HepG2 (cell line): ENCODE results near the gene SDC3. TPM values are rescaled to one million over a fixed set of nuclear protein-coding genes. Genes with fewer than 3 reads are reported as not detected.

ENCODE experiments used
- ADNP ChIP-seq: sonication (generic); formaldehyde crosslinking; IDR thresholded peaks from 2 replicates; pipeline ENCODE4 v1.4.0; 2020; ENCODE audit warnings: missing genetic modification reagents
- CAMTA2 ChIP-seq: sonication (generic); formaldehyde crosslinking; IDR thresholded peaks from 2 replicates; pipeline ENCODE4 v1.4.0; 2020; ENCODE audit warnings: mild to moderate bottlenecking, missing genetic modification reagents, borderline replicate concordance
- CHD4 ChIP-seq: fragments of 200-600 bp; sonication (generic); IDR thresholded peaks from 2 replicates; pipeline ENCODE4 v1.7.0; 2017; ENCODE audit warnings: mild to moderate bottlenecking, low read length, borderline replicate concordance
- CREB1 ChIP-seq, 2 experiments: fragments of 450-650 bp in 1 of 2; IDR thresholded peaks; 2 replicates each; pipeline ENCODE4 v1.6.1; 2016 to 2017; ENCODE audit warnings: control low read depth in 1 of 2, mild to moderate bottlenecking in 1 of 2, missing compliant biosample characterization in 1 of 2, missing genetic modification characterization in 1 of 2
- DMAP1 ChIP-seq: IDR thresholded peaks from 2 replicates; pipeline ENCODE4 v1.6.1; 2016
- ELF1 ChIP-seq: sonication (generic); formaldehyde crosslinking; IDR thresholded peaks from 2 replicates; pipeline ENCODE4 v1.4.0; 2020; ENCODE audit warnings: missing genetic modification reagents
- FOXJ3 ChIP-seq: sonication (generic); formaldehyde crosslinking; IDR thresholded peaks from 2 replicates; pipeline ENCODE4 v1.4.0; 2020; ENCODE audit warnings: missing genetic modification reagents, mild to moderate bottlenecking, borderline replicate concordance
- MIER3 ChIP-seq: IDR thresholded peaks from 2 replicates; pipeline ENCODE4 v1.6.1; 2016; ENCODE audit warnings: missing compliant biosample characterization, borderline replicate concordance
- PCBP1 ChIP-seq: fragments of 200-400 bp; formaldehyde crosslinking; IDR thresholded peaks from 2 replicates; pipeline ENCODE4 v1.6.1; 2017; ENCODE audit warnings: mild to moderate bottlenecking, low read depth, low read length, borderline replicate concordance
- POGZ ChIP-seq: sonication (generic); formaldehyde crosslinking; IDR thresholded peaks from 2 replicates; pipeline ENCODE4 v1.4.0; 2020; ENCODE audit warnings: mild to moderate bottlenecking, missing genetic modification reagents
- POLR2AphosphoS5 ChIP-seq: IDR thresholded peaks from 2 replicates; pipeline ENCODE4 v1.6.1; 2012; ENCODE audit warnings: low read depth, low read length
- SAP130 ChIP-seq: IDR thresholded peaks from 2 replicates; pipeline ENCODE4 v1.6.1; 2016; ENCODE audit warnings: low read depth
- TAF15 ChIP-seq: fragments of 200-400 bp; formaldehyde crosslinking; IDR thresholded peaks from one replicate; pipeline ENCODE4 v1.6.1; 2018; ENCODE audit warnings: mild to moderate bottlenecking, low read depth, low read length; ENCODE audit not compliant: poor library complexity, severe bottlenecking
- ZFX ChIP-seq: sonication (generic); formaldehyde crosslinking; IDR thresholded peaks from 2 replicates; pipeline ENCODE4 v1.4.0; 2020; ENCODE audit warnings: mild to moderate bottlenecking, low read depth, missing genetic modification reagents, moderate library complexity
- ZNF235 ChIP-seq: sonication (generic); formaldehyde crosslinking; IDR thresholded peaks from 2 replicates; pipeline ENCODE4 v1.8.1; 2023; ENCODE audit warnings: mild to moderate bottlenecking, missing genetic modification reagents, borderline replicate concordance
- ZNF317 ChIP-seq: sonication (generic); formaldehyde crosslinking; IDR thresholded peaks from 2 replicates; pipeline ENCODE4 v1.5.0; 2020; ENCODE audit warnings: mild to moderate bottlenecking, missing genetic modification reagents
- ZNF354B ChIP-seq: sonication (generic); formaldehyde crosslinking; IDR thresholded peaks from 2 replicates; pipeline ENCODE4 v1.8.0; 2022; ENCODE audit warnings: mild to moderate bottlenecking, missing genetic modification reagents
- ZNF629 ChIP-seq: sonication (generic); formaldehyde crosslinking; conservative IDR thresholded peaks from 2 replicates; pipeline ENCODE4 v1.5.0; 2020; ENCODE audit warnings: missing genetic modification reagents
- ZSCAN29 ChIP-seq: sonication (generic); formaldehyde crosslinking; conservative IDR thresholded peaks from 2 replicates; pipeline ENCODE4 v1.4.0; 2020; ENCODE audit warnings: mild to moderate bottlenecking, missing genetic modification reagents
- polyA plus RNA-seq, 8 experiments: library from polyadenylated mRNA; depleted of rRNA in 3 of 8; stranded (reverse) in 7 of 8; unstranded in 1 of 8; fragments of >200 nt; fragmentation: Illumina TruSeq in 4 of 8; extraction: Trizol in 4 of 8; gene quantifications; 2 replicates each; pipeline versions ENCODE4 v1.2.1 to v1.2.3, GENCODE V29; 2011 to 2016; ENCODE audit warnings: low read depth in 4 of 8, missing spikeins in 1 of 8, mixed read lengths in 1 of 8; ENCODE audit not compliant: insufficient read depth in 1 of 8
- total RNA-seq, 5 experiments: library from RNA; depleted of rRNA; stranded (reverse); fragments of >200 nt; fragmentation: Illumina TruSeq; extraction: Trizol; gene quantifications; 2 replicates each; pipeline ENCODE4 v1.2.3, GENCODE V29; 2016; ENCODE audit warnings: low read depth in 1 of 5
- TF ChIP-seq, protein P1 (sequence below), 2 experiments: sonication (generic) in 1 of 2; formaldehyde crosslinking in 1 of 2; IDR thresholded peaks; 2 replicates each; pipeline versions ENCODE4 v1.4.0 to v1.6.1; 2016 to 2020; ENCODE audit warnings: borderline replicate concordance in 1 of 2, low read depth in 1 of 2, mild to moderate bottlenecking in 1 of 2, missing genetic modification reagents in 1 of 2
- TF ChIP-seq, protein P2 (sequence below): sonication (generic); formaldehyde crosslinking; IDR thresholded peaks from 2 replicates; pipeline ENCODE4 v1.4.0; 2020; ENCODE audit warnings: low read depth, missing genetic modification reagents

Gene SDC3
- total and polyA plus RNA-seq, 2 of the 13 experiments (the other 11 are each of a cell fraction or from before 2014, with no cell fraction given): 0.49 to 0.84 TPM

DNA sequence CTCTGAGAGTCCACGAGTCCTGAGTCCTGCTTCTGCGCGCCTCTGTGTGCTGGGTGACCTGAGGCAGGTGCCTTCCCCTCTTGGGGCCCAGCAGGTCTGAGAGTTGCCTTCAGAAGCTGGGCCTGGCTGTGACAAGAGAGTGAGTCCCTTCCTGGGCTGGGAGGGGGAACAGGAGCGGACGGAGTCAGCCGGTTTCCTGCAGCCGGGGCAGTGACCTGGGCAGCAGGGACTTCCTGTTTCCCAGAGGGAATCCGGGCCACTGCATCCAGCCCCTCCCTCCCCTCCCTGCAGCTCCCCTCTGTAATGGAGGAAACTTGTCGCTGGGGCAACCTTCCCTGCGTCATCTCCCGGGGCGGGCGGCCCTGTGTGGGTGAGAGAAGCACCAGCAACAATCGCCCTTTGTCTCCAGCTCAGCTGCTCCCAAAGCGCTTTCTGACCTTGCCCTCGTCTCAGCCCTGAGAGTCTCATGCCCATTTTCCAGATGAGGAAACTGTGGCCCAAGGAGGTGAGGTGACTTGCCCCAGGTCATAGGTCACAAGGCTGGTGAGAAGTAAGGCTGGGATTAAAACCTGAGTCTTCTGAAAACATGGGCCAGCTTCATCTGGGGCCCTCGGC is 61.1 kb downstream of the SDC3 start (continued):
- peak; percentile 100 for TF ChIP-seq ZNF629 (CRISPR knock-in tag)
- peak; percentile 97 for TF ChIP-seq CHD4
- peak; percentile 46; the same call in 1 of the 2 replicates for TF ChIP-seq MIER3 (CRISPR knock-in tag)
- TF ChIP-seq FOXJ3 (CRISPR knock-in tag): 0 out of 2 replicates have a peak, but pooled peaks have one; percentile 25
- peak; percentile 65 for TF ChIP-seq ZNF317 (CRISPR knock-in tag)
- TF ChIP-seq ELF1 (CRISPR knock-in tag): peak; percentile 93
- TF ChIP-seq, protein P1, sequence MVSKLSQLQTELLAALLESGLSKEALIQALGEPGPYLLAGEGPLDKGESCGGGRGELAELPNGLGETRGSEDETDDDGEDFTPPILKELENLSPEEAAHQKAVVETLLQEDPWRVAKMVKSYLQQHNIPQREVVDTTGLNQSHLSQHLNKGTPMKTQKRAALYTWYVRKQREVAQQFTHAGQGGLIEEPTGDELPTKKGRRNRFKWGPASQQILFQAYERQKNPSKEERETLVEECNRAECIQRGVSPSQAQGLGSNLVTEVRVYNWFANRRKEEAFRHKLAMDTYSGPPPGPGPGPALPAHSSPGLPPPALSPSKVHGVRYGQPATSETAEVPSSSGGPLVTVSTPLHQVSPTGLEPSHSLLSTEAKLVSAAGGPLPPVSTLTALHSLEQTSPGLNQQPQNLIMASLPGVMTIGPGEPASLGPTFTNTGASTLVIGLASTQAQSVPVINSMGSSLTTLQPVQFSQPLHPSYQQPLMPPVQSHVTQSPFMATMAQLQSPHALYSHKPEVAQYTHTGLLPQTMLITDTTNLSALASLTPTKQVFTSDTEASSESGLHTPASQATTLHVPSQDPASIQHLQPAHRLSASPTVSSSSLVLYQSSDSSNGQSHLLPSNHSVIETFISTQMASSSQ (IDR thresholded peaks at IDR 0.05; ENCODE audit: low read depth): no peak
- TF ChIP-seq, protein P1 (CRISPR knock-in tag; IDR thresholded peaks at IDR 0.05; ENCODE audit: borderline replicate concordance): 0 out of 2 replicates have a peak, but pooled peaks have one; percentile 37
- peak; percentile 44; the same call in 1 of the 2 replicates for TF ChIP-seq POLR2AphosphoS5
- TF ChIP-seq TAF15: no peak
- 0 out of 2 replicates have a peak, but pooled peaks have one; percentile 41 for TF ChIP-seq CREB1 (IDR thresholded peaks at IDR 0.05)
- TF ChIP-seq CREB1 (CRISPR knock-in tag; IDR thresholded peaks at IDR 0.05): peak; percentile 81
- 0 out of 2 replicates have a peak, but pooled peaks have one; percentile 32 for TF ChIP-seq PCBP1
- no peak for TF ChIP-seq ZNF354B
- TF ChIP-seq, protein P2, sequence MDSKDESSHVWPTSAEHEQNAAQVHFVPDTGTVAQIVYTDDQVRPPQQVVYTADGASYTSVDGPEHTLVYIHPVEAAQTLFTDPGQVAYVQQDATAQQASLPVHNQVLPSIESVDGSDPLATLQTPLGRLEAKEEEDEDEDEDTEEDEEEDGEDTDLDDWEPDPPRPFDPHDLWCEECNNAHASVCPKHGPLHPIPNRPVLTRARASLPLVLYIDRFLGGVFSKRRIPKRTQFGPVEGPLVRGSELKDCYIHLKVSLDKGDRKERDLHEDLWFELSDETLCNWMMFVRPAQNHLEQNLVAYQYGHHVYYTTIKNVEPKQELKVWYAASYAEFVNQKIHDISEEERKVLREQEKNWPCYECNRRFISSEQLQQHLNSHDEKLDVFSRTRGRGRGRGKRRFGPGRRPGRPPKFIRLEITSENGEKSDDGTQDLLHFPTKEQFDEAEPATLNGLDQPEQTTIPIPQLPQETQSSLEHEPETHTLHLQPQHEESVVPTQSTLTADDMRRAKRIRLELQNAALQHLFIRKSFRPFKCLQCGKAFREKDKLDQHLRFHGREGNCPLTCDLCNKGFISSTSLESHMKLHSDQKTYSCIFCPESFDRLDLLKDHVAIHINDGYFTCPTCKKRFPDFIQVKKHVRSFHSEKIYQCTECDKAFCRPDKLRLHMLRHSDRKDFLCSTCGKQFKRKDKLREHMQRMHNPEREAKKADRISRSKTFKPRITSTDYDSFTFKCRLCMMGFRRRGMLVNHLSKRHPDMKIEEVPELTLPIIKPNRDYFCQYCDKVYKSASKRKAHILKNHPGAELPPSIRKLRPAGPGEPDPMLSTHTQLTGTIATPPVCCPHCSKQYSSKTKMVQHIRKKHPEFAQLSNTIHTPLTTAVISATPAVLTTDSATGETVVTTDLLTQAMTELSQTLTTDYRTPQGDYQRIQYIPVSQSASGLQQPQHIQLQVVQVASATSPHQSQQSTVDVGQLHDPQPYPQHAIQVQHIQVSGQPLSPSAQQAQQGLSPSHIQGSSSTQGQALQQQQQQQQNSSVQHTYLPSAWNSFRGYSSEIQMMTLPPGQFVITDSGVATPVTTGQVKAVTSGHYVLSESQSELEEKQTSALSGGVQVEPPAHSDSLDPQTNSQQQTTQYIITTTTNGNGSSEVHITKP: peak; percentile 68; the same call in 1 of the 2 replicates
- TF ChIP-seq ZNF235 (CRISPR knock-in tag): 0 out of 2 replicates have a peak, but pooled peaks have one; percentile 37
- TF ChIP-seq CAMTA2 (CRISPR knock-in tag): no peak
- peak; percentile 84 for TF ChIP-seq SAP130 (CRISPR knock-in tag)
- TF ChIP-seq POGZ: peak; percentile 46; the same call in 1 of the 2 replicates
- peak; percentile 48; the same call in 1 of the 2 replicates for TF ChIP-seq ZFX
- TF ChIP-seq ADNP (CRISPR knock-in tag): peak; percentile 93
- TF ChIP-seq ZSCAN29 (CRISPR knock-in tag): no peak
- TF ChIP-seq DMAP1: peak; percentile 20; the same call in 1 of the 2 replicates
